SW480 (cell line): ENCODE measurements around the gene CYFIP1.

Source experiments
- DNase-seq: peaks from one replicate; pipeline ENCODE4 v3.0.0-alpha.2; 2016; ENCODE audit warnings: low spot score

Gene CYFIP1

GRCh38 chr15:22967084-22967770 is 12.9 kb downstream of the CYFIP1 start:
- DNase-seq = no peak

GRCh38 chr15:22966321-22967083 is 13.7 kb downstream of the CYFIP1 start:
- no peak for DNase-seq

GRCh38 chr15:22963641-22964040 is 16.5 kb downstream of the CYFIP1 start:
- no peak for DNase-seq

- no peak for DNase-seq
These were observed 17.6 kb downstream of the CYFIP1 start for GRCh38 chr15:22962611-22963010.

- no peak for DNase-seq
These were observed 18.4 kb downstream of the CYFIP1 start for GRCh38 chr15:22961762-22962161.

- no peak for DNase-seq
These were observed 19.6 kb downstream of the CYFIP1 start for GRCh38 chr15:22960556-22960955.

- no peak for DNase-seq
These were observed 20.0 kb downstream of the CYFIP1 start for GRCh38 chr15:22960126-22960525.

- DNase-seq = no peak
These were observed 20.7 kb downstream of the CYFIP1 start for GRCh38 chr15:22959321-22960101.

- DNase-seq = no peak
These were observed 21.5 kb downstream of the CYFIP1 start for GRCh38 chr15:22958487-22959280.

GRCh38 chr15:22956978-22957260 is 23.2 kb downstream of the CYFIP1 start:
- DNase-seq = no peak

GRCh38 chr15:22956257-22956977 is 23.8 kb downstream of the CYFIP1 start:
- no peak for DNase-seq

- no peak for DNase-seq
These were observed 24.5 kb downstream of the CYFIP1 start for GRCh38 chr15:22955544-22956119.

GRCh38 chr15:22954798-22955543 is 25.2 kb downstream of the CYFIP1 start:
- no peak for DNase-seq

- DNase-seq = no peak
These were observed 25.8 kb downstream of the CYFIP1 start for GRCh38 chr15:22954326-22954725.

GRCh38 chr15:22952796-22953579 is 27.2 kb downstream of the CYFIP1 start:
- no peak for DNase-seq

GRCh38 chr15:22951381-22952280 is 28.5 kb downstream of the CYFIP1 start:
- no peak for DNase-seq

- DNase-seq = no peak
These were observed 29.2 kb downstream of the CYFIP1 start for GRCh38 chr15:22951031-22951380.

GRCh38 chr15:22950256-22950990 is 29.7 kb downstream of the CYFIP1 start:
- DNase-seq = no peak
